ENCODE data around the gene HES7.
"Not testable (repeated sequence)": the region's sequence is repeated elsewhere in the genome, so short reads cannot be mapped to it uniquely, and the experiment has no call there.

Gene HES7

GRCh38 chr17:8123695-8124349, at the start of gene HES7:
Gene HES7, minus strand, starts transcription at chr17:8124106. Its CDS starts 22 bp downstream, at chr17:8124084.
- DNase-seq (ENCODE audit: low read depth, low spot score): no peak

GRCh38 chr17:8173056-8173870, 49.4 kb upstream of the HES7 start:
- DNase-seq (ENCODE audit: low read depth, low spot score): peak; percentile 93

- DNase-seq (ENCODE audit: low read depth, low spot score): not testable (repeated sequence)
Observed at GRCh38 chr17:8170186-8170585, 46.3 kb upstream of the HES7 start.

GRCh38 chr17:8167526-8167925, 43.6 kb upstream of the HES7 start:
- no peak for DNase-seq (ENCODE audit: low read depth, low spot score)

- DNase-seq (ENCODE audit: low read depth, low spot score): no peak
Observed at GRCh38 chr17:8166731-8167130, 42.8 kb upstream of the HES7 start.

- DNase-seq (ENCODE audit: low read depth, low spot score): no peak
Observed at GRCh38 chr17:8164815-8165131, 40.9 kb upstream of the HES7 start.

GRCh38 chr17:8163978-8164814, 40.3 kb upstream of the HES7 start:
- no peak for DNase-seq (ENCODE audit: low read depth, low spot score)

GRCh38 chr17:8162997-8163977, 39.4 kb upstream of the HES7 start:
- no peak for DNase-seq (ENCODE audit: low read depth, low spot score)

GRCh38 chr17:8162233-8162996, 38.5 kb upstream of the HES7 start, which contains the start of gene VAMP2:
Gene VAMP2, minus strand, starts transcription at chr17:8162948. Its CDS starts 69 bp downstream, at chr17:8162879.
- no peak for DNase-seq (ENCODE audit: low read depth, low spot score)

GRCh38 chr17:8161289-8162232, 37.7 kb upstream of the HES7 start:
- DNase-seq (ENCODE audit: low read depth, low spot score): no peak

- DNase-seq (ENCODE audit: low read depth, low spot score): no peak
Observed at GRCh38 chr17:8160741-8161221, 36.9 kb upstream of the HES7 start.

GRCh38 chr17:8160224-8160577, 36.3 kb upstream of the HES7 start:
- no peak for DNase-seq (ENCODE audit: low read depth, low spot score)

- no peak for DNase-seq (ENCODE audit: low read depth, low spot score)
Observed at GRCh38 chr17:8159459-8160223, 35.7 kb upstream of the HES7 start.

GRCh38 chr17:8159032-8159400, 35.1 kb upstream of the HES7 start:
- DNase-seq (ENCODE audit: low read depth, low spot score): no peak

GRCh38 chr17:8158267-8159031, 34.5 kb upstream of the HES7 start:
- no peak for DNase-seq (ENCODE audit: low read depth, low spot score)

- DNase-seq (ENCODE audit: low read depth, low spot score): peak; percentile 100
Observed at GRCh38 chr17:8156246-8156992, 32.5 kb upstream of the HES7 start.

GRCh38 chr17:8155996-8156245, 32.0 kb upstream of the HES7 start:
- no peak for DNase-seq (ENCODE audit: low read depth, low spot score)

All from brain pericyte (primary cell).